ENCODE measurements around the gene ZKSCAN2. TPM values are rescaled to one million over a fixed set of nuclear protein-coding genes. Genes with fewer than 3 reads are reported as not detected.

Gene ZKSCAN2
- total RNA-seq, 1 experiment from 2014 or later: 4.1 TPM

DNA sequence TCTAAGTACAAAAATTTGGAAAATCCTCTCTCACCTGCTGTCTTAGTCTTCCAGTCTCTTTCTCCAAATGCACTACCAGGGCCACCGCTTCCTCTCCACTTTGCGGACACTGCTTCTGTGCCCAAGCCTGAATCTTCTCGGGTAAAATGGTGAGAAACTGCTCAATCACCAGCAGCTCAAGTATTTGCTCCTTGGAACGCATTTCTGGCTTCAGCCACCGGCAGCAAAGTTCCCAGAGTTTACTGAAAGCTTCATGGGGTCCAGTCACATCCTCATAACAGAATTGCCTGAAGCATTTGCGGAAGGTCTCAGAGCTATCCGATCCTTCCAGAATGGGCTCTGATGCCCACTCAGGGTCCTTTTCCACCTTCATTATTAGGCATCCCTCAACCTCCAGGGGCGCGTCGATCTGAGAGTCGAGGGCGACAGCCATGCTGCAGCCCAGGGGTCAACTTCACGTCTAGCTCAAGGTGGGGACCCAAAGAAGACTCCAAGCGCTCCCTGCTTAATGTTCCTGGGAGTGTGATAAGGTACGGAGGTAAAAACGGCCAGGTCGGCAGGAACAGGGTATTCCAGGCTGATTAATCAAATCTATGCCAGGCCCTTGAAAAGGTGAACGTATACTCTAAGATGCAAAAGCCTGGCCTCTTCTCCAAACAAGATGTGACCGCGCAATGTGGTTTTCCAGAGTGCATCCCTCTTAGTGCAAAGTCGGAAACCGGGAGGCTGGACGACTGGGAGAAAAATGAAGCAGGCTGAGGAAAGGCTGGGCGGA lies 763 bp downstream of the ZKSCAN2 start:
- peak; percentile 55 for DNase-seq
- 0 out of 2 replicates have a peak overlapping the region, but pooled peaks have one; percentile 80 for H3K27ac ChIP-seq (ENCODE audit: low read length)

DNA sequence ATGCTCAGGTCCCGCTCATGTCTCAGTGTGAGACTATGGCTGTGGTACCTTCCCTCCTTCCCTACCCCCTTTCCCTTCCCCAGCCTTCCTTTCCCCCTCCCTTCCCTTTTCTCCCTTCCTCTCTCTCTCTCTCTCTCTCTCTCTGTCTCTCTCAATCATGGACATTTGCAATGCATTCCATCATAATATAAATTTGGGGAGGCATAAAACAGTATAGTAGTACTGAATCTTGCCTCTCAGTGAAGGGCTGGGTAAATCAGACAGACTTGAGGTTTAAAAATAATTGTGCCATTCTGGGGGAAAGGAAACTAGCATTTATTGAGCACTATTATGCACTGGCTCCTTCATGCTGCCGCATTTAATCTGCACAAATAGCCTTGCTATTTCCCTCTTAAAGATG lies 4.3 kb downstream of the ZKSCAN2 start:
- Histone ChIP-seq H3K9ac (ENCODE audit: low read length) (no peak overlapping the region), H3K4me2 (ENCODE audit: low read depth, low read length, poor library complexity, severe bottlenecking) (no peak overlapping the region), H3K9me2 (replicated peaks; ENCODE audit: insufficient read depth, low read length) (no peaks in the 10 kb centered on the region), H3K27me3 (ENCODE audit: low read length) (no peaks in the 10 kb centered on the region), H3K36me3 (ENCODE audit: insufficient read depth, low read length) (peaks cover 11% of the 10 kb centered on the region), H3K4me3 (ENCODE audit: low read length) (no peak overlapping the region), H4K20me1 (ENCODE audit: insufficient read depth, low read depth, low read length) (no peaks in the 10 kb centered on the region; the same call in 1 of the 2 replicates), H2AFZ (ENCODE audit: low read length) (no peak overlapping the region), H3K4me1 (ENCODE audit: low read length) (peaks cover 17% of the 10 kb centered on the region), H3K79me2 (ENCODE audit: low read length) (peaks cover 26% of the 10 kb centered on the region), H3K9me3 (ENCODE audit: low read length) (no peaks in the 10 kb centered on the region), H3K27ac (ENCODE audit: low read length) (no peak overlapping the region)
- DNase-seq: peak; percentile 11

More for the DNA sequence above, 763 bp downstream of the ZKSCAN2 start:
- H2AFZ ChIP-seq (ENCODE audit: low read length): peak overlapping the region; percentile 89; the same call in 1 of the 2 replicates
- peaks cover 31% of the 10 kb centered on the region for H3K4me1 ChIP-seq (ENCODE audit: low read length)
- no peaks in the 10 kb centered on the region for H3K9me2 ChIP-seq (replicated peaks; ENCODE audit: insufficient read depth, low read length)
- peak overlapping the region; percentile 86 for H3K4me3 ChIP-seq (ENCODE audit: low read length)
- H3K4me2 ChIP-seq (ENCODE audit: low read depth, low read length, poor library complexity, severe bottlenecking): peak overlapping the region; percentile 99
- peak overlapping the region; percentile 90 for H3K9ac ChIP-seq (ENCODE audit: low read length)
- H3K27me3 ChIP-seq (ENCODE audit: low read length): no peaks in the 10 kb centered on the region
- peaks cover 61% of the 10 kb centered on the region for H3K79me2 ChIP-seq (ENCODE audit: low read length)
- H3K36me3 ChIP-seq (ENCODE audit: insufficient read depth, low read length): peaks cover 2% of the 10 kb centered on the region; the same call in 1 of the 2 replicates
- H3K9me3 ChIP-seq (ENCODE audit: low read length): no peaks in the 10 kb centered on the region
- peaks cover 27% of the 10 kb centered on the region; the same call in 1 of the 2 replicates for H4K20me1 ChIP-seq (ENCODE audit: insufficient read depth, low read depth, low read length)

DNA sequence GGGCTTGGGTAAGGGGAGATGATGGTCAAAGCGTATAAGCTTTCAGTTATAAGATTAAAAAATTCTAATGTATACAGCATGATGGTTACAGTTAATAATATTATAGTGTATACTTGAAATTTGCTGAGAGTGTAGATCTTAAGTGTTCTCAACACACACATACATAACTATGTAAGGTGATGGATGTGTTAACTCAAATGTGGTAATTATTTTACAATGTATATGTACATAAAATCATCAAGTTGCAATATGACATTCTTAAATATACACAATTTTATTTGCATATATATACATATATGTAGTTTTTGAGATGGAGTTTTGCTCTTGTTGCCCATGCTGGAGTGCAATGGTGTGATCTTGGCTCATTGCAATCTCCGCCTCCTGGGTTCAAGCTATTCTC lies 7.2 kb downstream of the ZKSCAN2 start:
- H3K79me2 ChIP-seq (ENCODE audit: low read length): peaks cover 7% of the 10 kb centered on the region
- DNase-seq: no peak
- no peaks in the 10 kb centered on the region for H4K20me1 ChIP-seq (ENCODE audit: insufficient read depth, low read depth, low read length)
- no peaks in the 10 kb centered on the region for H3K9me2 ChIP-seq (replicated peaks; ENCODE audit: insufficient read depth, low read length)
- peaks cover 20% of the 10 kb centered on the region for H3K36me3 ChIP-seq (ENCODE audit: insufficient read depth, low read length)
- no peaks in the 10 kb centered on the region for H3K27me3 ChIP-seq (ENCODE audit: low read length)
- no peak overlapping the region for H2AFZ ChIP-seq (ENCODE audit: low read length)
- no peak overlapping the region for H3K27ac ChIP-seq (ENCODE audit: low read length)
- no peaks in the 10 kb centered on the region for H3K9me3 ChIP-seq (ENCODE audit: low read length)
- no peak overlapping the region for H3K4me2 ChIP-seq (ENCODE audit: low read depth, low read length, poor library complexity, severe bottlenecking)
- H3K4me3 ChIP-seq (ENCODE audit: low read length): no peak overlapping the region
- no peak overlapping the region for H3K9ac ChIP-seq (ENCODE audit: low read length)
- H3K4me1 ChIP-seq (ENCODE audit: low read length): no peaks in the 10 kb centered on the region

DNA sequence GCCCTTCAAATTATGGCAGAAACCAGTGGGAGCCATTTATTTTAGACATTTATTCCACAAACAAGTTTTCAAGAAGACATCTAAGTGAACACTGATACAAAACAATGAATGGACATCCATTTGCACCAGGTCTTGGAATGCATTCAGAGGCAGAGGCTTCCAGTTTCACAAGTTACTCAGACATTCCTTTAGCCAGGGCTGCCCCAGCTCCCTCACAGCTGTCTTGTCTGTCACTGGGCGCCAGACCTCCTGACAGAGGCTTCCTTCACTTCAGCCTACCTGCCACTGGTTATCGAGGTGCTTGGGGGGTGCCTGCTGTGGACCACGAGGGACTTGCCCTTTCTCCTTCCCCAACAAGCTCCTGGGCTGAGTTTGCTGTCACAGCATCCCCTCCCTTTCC lies 21.7 kb downstream of the ZKSCAN2 start:
- no peaks in the 10 kb centered on the region for H3K79me2 ChIP-seq (ENCODE audit: low read length)
- no peak for DNase-seq
- no peak overlapping the region for H3K27ac ChIP-seq (ENCODE audit: low read length)
- no peak overlapping the region for H3K4me3 ChIP-seq (ENCODE audit: low read length)
- no peaks in the 10 kb centered on the region; the same call in 1 of the 2 replicates for H4K20me1 ChIP-seq (ENCODE audit: insufficient read depth, low read depth, low read length)
- no peaks in the 10 kb centered on the region for H3K36me3 ChIP-seq (ENCODE audit: insufficient read depth, low read length)
- H3K9me3 ChIP-seq (ENCODE audit: low read length): no peaks in the 10 kb centered on the region
- no peak overlapping the region for H3K9ac ChIP-seq (ENCODE audit: low read length)
- H3K27me3 ChIP-seq (ENCODE audit: low read length): no peaks in the 10 kb centered on the region
- no peak overlapping the region for H2AFZ ChIP-seq (ENCODE audit: low read length)
- H3K4me2 ChIP-seq (ENCODE audit: low read depth, low read length, poor library complexity, severe bottlenecking): no peak overlapping the region
- no peaks in the 10 kb centered on the region for H3K4me1 ChIP-seq (ENCODE audit: low read length)
- no peaks in the 10 kb centered on the region for H3K9me2 ChIP-seq (replicated peaks; ENCODE audit: insufficient read depth, low read length)

DNA sequence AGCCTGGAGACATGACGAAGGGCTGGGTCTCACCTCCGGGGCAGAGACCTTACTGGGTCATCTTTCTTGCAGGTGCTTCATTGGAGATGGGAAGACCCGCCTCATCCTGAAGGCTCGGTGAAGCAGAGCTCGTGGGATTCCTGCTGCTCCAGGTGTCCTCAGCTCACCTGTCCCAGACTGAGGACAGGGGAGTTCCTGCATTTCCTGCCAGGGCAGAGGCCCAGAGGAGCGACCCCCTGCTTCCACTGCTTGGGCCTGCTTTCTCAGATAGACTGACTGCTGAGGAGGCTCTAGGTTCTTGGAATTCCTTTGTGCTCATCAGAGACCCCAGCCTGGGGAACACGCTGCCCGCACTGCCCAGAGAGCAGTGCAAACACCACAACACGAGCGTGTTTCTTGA lies 29.3 kb downstream of the ZKSCAN2 start:
- H3K27ac ChIP-seq (ENCODE audit: low read length): no peak overlapping the region
- no peak overlapping the region for H3K9ac ChIP-seq (ENCODE audit: low read length)
- no peaks in the 10 kb centered on the region for H3K36me3 ChIP-seq (ENCODE audit: insufficient read depth, low read length)
- no peak for DNase-seq
- H2AFZ ChIP-seq (ENCODE audit: low read length): no peak overlapping the region
- no peaks in the 10 kb centered on the region for H3K9me2 ChIP-seq (replicated peaks; ENCODE audit: insufficient read depth, low read length)
- no peak overlapping the region for H3K4me3 ChIP-seq (ENCODE audit: low read length)
- peaks cover 3% of the 10 kb centered on the region; the same call in 1 of the 2 replicates for H3K4me1 ChIP-seq (ENCODE audit: low read length)
- no peak overlapping the region for H3K4me2 ChIP-seq (ENCODE audit: low read depth, low read length, poor library complexity, severe bottlenecking)
- H4K20me1 ChIP-seq (ENCODE audit: insufficient read depth, low read depth, low read length): no peaks in the 10 kb centered on the region
- no peaks in the 10 kb centered on the region for H3K9me3 ChIP-seq (ENCODE audit: low read length)
- no peaks in the 10 kb centered on the region for H3K79me2 ChIP-seq (ENCODE audit: low read length)
- no peaks in the 10 kb centered on the region for H3K27me3 ChIP-seq (ENCODE audit: low read length)

DNA sequence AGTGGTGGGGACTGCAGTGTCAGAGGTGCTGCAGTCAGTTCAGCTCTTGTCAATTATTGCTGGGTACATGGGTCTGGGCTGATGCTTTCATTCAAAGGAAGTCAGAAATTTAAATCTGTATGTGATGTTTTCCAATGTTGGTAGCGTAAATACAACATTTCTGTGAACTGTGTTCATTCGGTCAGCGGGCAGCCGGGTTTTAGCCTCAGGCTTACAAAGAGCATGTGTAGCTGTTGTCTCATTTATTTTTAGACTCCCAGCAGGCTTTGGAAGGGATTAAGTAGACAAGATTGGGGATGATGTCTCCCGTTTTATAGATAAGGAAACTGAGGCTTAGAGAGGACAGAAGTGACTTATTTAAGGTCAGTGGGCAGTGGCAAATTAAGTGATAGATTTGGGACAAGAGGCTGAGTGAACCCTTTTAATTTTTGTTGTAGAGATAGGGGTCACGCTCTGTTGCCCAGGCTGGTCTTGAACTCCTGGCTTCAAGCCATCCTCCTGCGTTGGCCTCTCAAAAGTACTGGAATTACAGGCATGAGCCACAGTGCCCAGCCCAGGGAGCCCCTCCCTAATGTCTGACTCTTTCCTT lies 32.8 kb downstream of the ZKSCAN2 start:
- Histone ChIP-seq H3K4me3 (ENCODE audit: low read length) (no peak overlapping the region), H4K20me1 (ENCODE audit: insufficient read depth, low read depth, low read length) (no peaks in the 10 kb centered on the region), H3K27me3 (ENCODE audit: low read length) (no peaks in the 10 kb centered on the region), H2AFZ (ENCODE audit: low read length) (no peak overlapping the region), H3K9me3 (ENCODE audit: low read length) (no peaks in the 10 kb centered on the region), H3K4me2 (ENCODE audit: low read depth, low read length, poor library complexity, severe bottlenecking) (no peak overlapping the region), H3K36me3 (ENCODE audit: insufficient read depth, low read length) (no peaks in the 10 kb centered on the region), H3K4me1 (ENCODE audit: low read length) (peaks cover 3% of the 10 kb centered on the region; the same call in 1 of the 2 replicates), H3K9ac (ENCODE audit: low read length) (no peak overlapping the region), H3K27ac (ENCODE audit: low read length) (no peak overlapping the region), H3K79me2 (ENCODE audit: low read length) (no peaks in the 10 kb centered on the region), H3K9me2 (replicated peaks; ENCODE audit: insufficient read depth, low read length) (no peaks in the 10 kb centered on the region)
- DNase-seq: no peak

DNA sequence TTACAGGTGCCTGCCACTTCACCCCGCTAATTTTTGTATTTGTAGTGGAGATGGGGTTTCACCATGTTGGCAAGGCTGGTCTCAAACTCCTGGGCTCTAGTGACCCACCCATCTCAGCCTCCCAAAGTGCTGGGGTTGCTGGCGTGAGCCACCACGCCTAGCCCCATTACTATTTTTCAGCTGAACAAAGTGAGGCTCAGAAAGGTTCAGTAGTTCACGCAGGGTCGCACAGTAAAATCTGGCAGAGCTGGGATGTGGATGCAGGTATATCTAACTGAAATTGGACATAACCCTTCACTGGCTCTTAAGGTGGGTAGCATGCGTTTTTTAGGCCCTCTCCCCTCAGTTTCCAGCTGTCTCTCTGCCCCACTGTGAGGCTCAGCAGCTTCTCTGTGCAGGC lies 33.7 kb downstream of the ZKSCAN2 start:
- H3K9me2 ChIP-seq (replicated peaks; ENCODE audit: insufficient read depth, low read length): no peaks in the 10 kb centered on the region
- H3K9ac ChIP-seq (ENCODE audit: low read length): no peak overlapping the region
- H3K4me2 ChIP-seq (ENCODE audit: low read depth, low read length, poor library complexity, severe bottlenecking): no peak overlapping the region
- no peak overlapping the region for H2AFZ ChIP-seq (ENCODE audit: low read length)
- no peak overlapping the region for H3K27ac ChIP-seq (ENCODE audit: low read length)
- no peaks in the 10 kb centered on the region for H4K20me1 ChIP-seq (ENCODE audit: insufficient read depth, low read depth, low read length)
- H3K4me1 ChIP-seq (ENCODE audit: low read length): peaks cover 3% of the 10 kb centered on the region; the same call in 1 of the 2 replicates
- no peaks in the 10 kb centered on the region for H3K79me2 ChIP-seq (ENCODE audit: low read length)
- no peak overlapping the region for H3K4me3 ChIP-seq (ENCODE audit: low read length)
- H3K9me3 ChIP-seq (ENCODE audit: low read length): no peaks in the 10 kb centered on the region
- DNase-seq: no peak
- no peaks in the 10 kb centered on the region for H3K36me3 ChIP-seq (ENCODE audit: insufficient read depth, low read length)
- no peaks in the 10 kb centered on the region for H3K27me3 ChIP-seq (ENCODE audit: low read length)

DNA sequence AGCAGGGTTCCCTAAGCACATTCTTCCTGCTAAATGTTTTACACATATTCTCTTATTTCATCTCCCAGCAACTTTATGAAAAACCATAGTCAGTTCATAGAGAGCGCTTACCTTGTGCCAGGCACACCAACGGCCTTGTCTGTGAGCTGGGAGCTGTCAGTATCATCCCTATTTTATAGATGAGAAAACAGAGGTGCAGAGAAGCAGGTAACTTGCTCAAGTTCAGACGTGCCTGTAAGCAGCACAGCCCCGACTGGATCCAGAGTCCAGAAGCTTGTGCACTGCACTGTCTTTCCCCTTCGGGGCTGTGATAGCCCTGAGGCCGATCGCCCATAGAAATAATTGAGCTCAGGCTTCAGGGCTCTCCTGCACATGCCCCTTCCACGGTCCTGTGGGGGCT lies 34.7 kb downstream of the ZKSCAN2 start:
- Histone ChIP-seq H3K79me2 (ENCODE audit: low read length) (no peaks in the 10 kb centered on the region), H3K4me1 (ENCODE audit: low read length) (peaks cover 3% of the 10 kb centered on the region; the same call in 1 of the 2 replicates), H3K27me3 (ENCODE audit: low read length) (no peaks in the 10 kb centered on the region), H3K9ac (ENCODE audit: low read length) (no peak overlapping the region), H3K9me2 (replicated peaks; ENCODE audit: insufficient read depth, low read length) (no peaks in the 10 kb centered on the region), H2AFZ (ENCODE audit: low read length) (no peak overlapping the region), H4K20me1 (ENCODE audit: insufficient read depth, low read depth, low read length) (no peaks in the 10 kb centered on the region), H3K9me3 (ENCODE audit: low read length) (no peaks in the 10 kb centered on the region), H3K4me2 (ENCODE audit: low read depth, low read length, poor library complexity, severe bottlenecking) (no peak overlapping the region), H3K36me3 (ENCODE audit: insufficient read depth, low read length) (no peaks in the 10 kb centered on the region), H3K27ac (ENCODE audit: low read length) (no peak overlapping the region), H3K4me3 (ENCODE audit: low read length) (no peak overlapping the region)
- no peak for DNase-seq
